ENCODE measurements around the gene JHY. TPM values are rescaled to one million over a fixed set of nuclear protein-coding genes. Genes with fewer than 3 reads are reported as not detected.

JHY gene
- total RNA-seq, 1 experiment from 2014 or later: 4.8 TPM

GRCh38 chr11:122977470-122978298 lies 95.1 kb downstream of the JHY start:
- Histone ChIP-seq H3K36me3 (ENCODE audit: control insufficient read depth in 1 of 2, insufficient read depth in 2 of 2, low read length in 2 of 2) (no peaks in the 10 kb centered on the region), H3K27ac (ENCODE audit: low read depth, low read length) (no peak overlapping the region), H2AFZ (ENCODE audit: low read depth, low read length, poor library complexity, severe bottlenecking) (no peak overlapping the region), H3K4me3 (replicated peaks in 1 of 2; ENCODE audit: low read depth in 1 of 2, low read length in 2 of 2) (no peak overlapping the region), H3K9me3 (ENCODE audit: control insufficient read depth in 1 of 2, insufficient read depth in 1 of 2, low read depth in 1 of 2, low read length in 2 of 2) (no peaks in the 10 kb centered on the region), H3K27me3 (ENCODE audit: insufficient read depth, low read length) (peaks cover 74% of the 10 kb centered on the region), H3K9me2 (ENCODE audit: insufficient read depth) (no peaks in the 10 kb centered on the region), H3K4me2 (ENCODE audit: low read length) (no peak overlapping the region), H3K79me2 (ENCODE audit: insufficient read depth, low read length) (no peaks in the 10 kb centered on the region), H3K9ac (ENCODE audit: low read length) (no peak overlapping the region), H4K20me1 (ENCODE audit: insufficient read depth) (no peaks in the 10 kb centered on the region), H3K4me1 (ENCODE audit: control insufficient read depth in 1 of 2, insufficient read depth in 2 of 2, low read length in 2 of 2) (no peaks in the 10 kb centered on the region)
- RAD21 ChIA-PET (ENCODE audit: low non-redundant PET in 1 of 2, low total read pairs in 2 of 2, uncharacterized antibody in 2 of 2, unreplicated experiment in 2 of 2): no interaction called here
- POLR2A ChIA-PET: no interaction called here
- TF ChIP-seq, protein P1, sequence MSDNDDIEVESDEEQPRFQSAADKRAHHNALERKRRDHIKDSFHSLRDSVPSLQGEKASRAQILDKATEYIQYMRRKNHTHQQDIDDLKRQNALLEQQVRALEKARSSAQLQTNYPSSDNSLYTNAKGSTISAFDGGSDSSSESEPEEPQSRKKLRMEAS (IDR thresholded peaks at IDR 0.05): no peak
- TF ChIP-seq EZH2 (IDR thresholded peaks at IDR 0.05) (no peak), POLR2A (IDR thresholded peaks at IDR 0.05; ENCODE audit: borderline replicate concordance, extremely low read depth, insufficient read depth, insufficient read length) (no peak), CBX3 (IDR thresholded peaks at IDR 0.05; ENCODE audit: low read depth) (no peak), SRF (IDR thresholded peaks at IDR 0.05; ENCODE audit: low read depth) (no peak), ELF1 (IDR thresholded peaks at IDR 0.05; ENCODE audit: borderline replicate concordance, low read depth) (no peak)
- no TSS peak for BruUV-seq (replicated peaks)
- intact Hi-C loops (cut with micrococcal nuclease): no loop called here
- CTCF ChIA-PET: no interaction called here
- ATAC-seq (no peak), DNase-seq (ENCODE audit: low read depth, low spot score) (no peak)

DNA sequence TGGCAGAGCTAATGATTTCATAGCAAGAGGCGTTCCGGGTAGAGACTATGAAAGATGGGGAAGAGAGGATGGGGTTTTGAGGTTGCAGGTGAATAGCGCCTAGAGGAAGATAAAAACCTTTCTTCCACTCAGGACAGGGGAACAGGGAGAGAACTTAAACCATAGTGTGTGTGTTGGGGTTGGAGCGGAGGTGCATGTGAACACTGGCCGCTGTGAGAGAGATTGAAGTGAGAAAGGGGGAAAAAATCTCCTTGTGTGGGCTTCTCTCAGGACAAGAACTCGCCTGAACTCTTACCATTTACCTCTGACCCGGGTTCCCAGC lies 95.7 kb downstream of the JHY start:
- Histone ChIP-seq H3K4me3 (replicated peaks in 1 of 2; ENCODE audit: low read depth in 1 of 2, low read length in 2 of 2) (no peak overlapping the region), H3K4me2 (ENCODE audit: low read length) (no peak overlapping the region), H3K9me2 (ENCODE audit: insufficient read depth) (no peaks in the 10 kb centered on the region), H3K9me3 (ENCODE audit: control insufficient read depth in 1 of 2, insufficient read depth in 1 of 2, low read depth in 1 of 2, low read length in 2 of 2) (no peaks in the 10 kb centered on the region), H3K27me3 (ENCODE audit: insufficient read depth, low read length) (peaks cover 69% of the 10 kb centered on the region), H3K36me3 (ENCODE audit: control insufficient read depth in 1 of 2, insufficient read depth in 2 of 2, low read length in 2 of 2) (no peaks in the 10 kb centered on the region), H3K9ac (ENCODE audit: low read length) (no peak overlapping the region), H3K27ac (ENCODE audit: low read depth, low read length) (no peak overlapping the region), H2AFZ (ENCODE audit: low read depth, low read length, poor library complexity, severe bottlenecking) (no peak overlapping the region), H3K79me2 (ENCODE audit: insufficient read depth, low read length) (no peaks in the 10 kb centered on the region), H3K4me1 (ENCODE audit: control insufficient read depth in 1 of 2, insufficient read depth in 2 of 2, low read length in 2 of 2) (no peaks in the 10 kb centered on the region), H4K20me1 (ENCODE audit: insufficient read depth) (no peaks in the 10 kb centered on the region)
- BruUV-seq (replicated peaks): no TSS peak
- intact Hi-C loops (cut with micrococcal nuclease): no loop called here
- ATAC-seq (no peak), DNase-seq (ENCODE audit: low read depth, low spot score) (no peak)
- ChIA-PET POLR2A (no interaction called here), CTCF (no interaction called here), RAD21 (ENCODE audit: low non-redundant PET in 1 of 2, low total read pairs in 2 of 2, uncharacterized antibody in 2 of 2, unreplicated experiment in 2 of 2) (no interaction called here)
- TF ChIP-seq CEBPB (IDR thresholded peaks at IDR 0.05; ENCODE audit: low read depth): no peak
- TF ChIP-seq ZNF274 (IDR thresholded peaks at IDR 0.05; ENCODE audit: low read depth, low read length): no peak
- TF ChIP-seq CBX3 (IDR thresholded peaks at IDR 0.05; ENCODE audit: low read depth): no peak
- TF ChIP-seq TCF7L2 (IDR thresholded peaks at IDR 0.05; ENCODE audit: borderline replicate concordance, extremely low read depth, insufficient read depth, insufficient read length): no peak
- no peak for TF ChIP-seq POLR2A (IDR thresholded peaks at IDR 0.05; ENCODE audit: borderline replicate concordance, extremely low read depth, insufficient read depth, insufficient read length)
